C4-2B (cell line): ENCODE results near the gene TMEM181.
"Not testable (repeated sequence)": the region's sequence is repeated elsewhere in the genome, so short reads cannot be mapped to it uniquely, and the experiment has no call there.

Source experiments
- H3K27ac ChIP-seq: fragments of 450-650 bp; 2 replicates; pipeline ENCODE4 v1.5.1; 2017
- ZFX ChIP-seq: fragments of 450-650 bp; IDR thresholded peaks from 2 replicates; pipeline ENCODE4 v1.6.1; 2017
- TF ChIP-seq, protein P1 (sequence below): fragments of 450-650 bp; conservative IDR thresholded peaks from 2 replicates; pipeline ENCODE4 v1.5.1; 2017; ENCODE audit warnings: mild to moderate bottlenecking

The TMEM181 gene

DNA sequence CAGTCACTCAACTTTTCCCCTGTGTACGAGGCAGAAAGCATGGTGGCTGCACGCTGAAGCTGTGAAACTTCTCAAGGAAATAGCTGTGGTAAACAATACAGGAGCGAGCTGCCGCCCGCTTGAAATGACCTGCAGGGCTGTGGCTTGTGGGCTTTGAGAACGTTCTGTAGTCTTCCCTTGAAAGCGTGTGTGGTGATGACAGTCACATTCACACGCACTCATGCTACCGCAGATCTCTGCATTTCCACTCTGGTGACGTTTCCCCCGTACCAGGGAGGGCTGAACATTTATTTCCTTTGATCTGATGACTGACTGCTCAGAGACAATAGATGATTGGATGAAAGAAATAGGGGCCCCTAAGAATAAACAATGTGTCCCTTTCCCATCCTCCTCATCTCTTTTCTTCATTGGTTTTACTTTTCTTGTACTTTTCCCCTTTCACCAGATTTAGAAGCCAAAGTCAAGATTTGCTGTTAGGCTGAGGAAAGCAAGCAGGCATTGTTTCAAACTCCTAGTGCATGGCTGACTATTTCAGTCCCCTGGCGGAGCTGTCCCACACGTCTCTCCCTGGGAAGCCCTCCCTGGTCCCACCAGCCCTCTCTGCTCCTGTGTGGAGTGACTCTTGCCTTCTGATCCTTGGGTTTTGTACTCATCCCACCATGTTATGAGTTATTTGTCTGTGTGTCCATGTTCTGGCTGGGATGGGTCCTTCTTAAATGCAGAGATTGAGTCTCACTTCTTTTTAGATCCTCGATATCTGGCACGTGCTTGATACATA is 93.9 kb downstream of the TMEM181 start:
- no peak overlapping the region for H3K27ac ChIP-seq
- TF ChIP-seq, protein P1, sequence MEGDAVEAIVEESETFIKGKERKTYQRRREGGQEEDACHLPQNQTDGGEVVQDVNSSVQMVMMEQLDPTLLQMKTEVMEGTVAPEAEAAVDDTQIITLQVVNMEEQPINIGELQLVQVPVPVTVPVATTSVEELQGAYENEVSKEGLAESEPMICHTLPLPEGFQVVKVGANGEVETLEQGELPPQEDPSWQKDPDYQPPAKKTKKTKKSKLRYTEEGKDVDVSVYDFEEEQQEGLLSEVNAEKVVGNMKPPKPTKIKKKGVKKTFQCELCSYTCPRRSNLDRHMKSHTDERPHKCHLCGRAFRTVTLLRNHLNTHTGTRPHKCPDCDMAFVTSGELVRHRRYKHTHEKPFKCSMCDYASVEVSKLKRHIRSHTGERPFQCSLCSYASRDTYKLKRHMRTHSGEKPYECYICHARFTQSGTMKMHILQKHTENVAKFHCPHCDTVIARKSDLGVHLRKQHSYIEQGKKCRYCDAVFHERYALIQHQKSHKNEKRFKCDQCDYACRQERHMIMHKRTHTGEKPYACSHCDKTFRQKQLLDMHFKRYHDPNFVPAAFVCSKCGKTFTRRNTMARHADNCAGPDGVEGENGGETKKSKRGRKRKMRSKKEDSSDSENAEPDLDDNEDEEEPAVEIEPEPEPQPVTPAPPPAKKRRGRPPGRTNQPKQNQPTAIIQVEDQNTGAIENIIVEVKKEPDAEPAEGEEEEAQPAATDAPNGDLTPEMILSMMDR, result no peak
- no peak for TF ChIP-seq ZFX

DNA sequence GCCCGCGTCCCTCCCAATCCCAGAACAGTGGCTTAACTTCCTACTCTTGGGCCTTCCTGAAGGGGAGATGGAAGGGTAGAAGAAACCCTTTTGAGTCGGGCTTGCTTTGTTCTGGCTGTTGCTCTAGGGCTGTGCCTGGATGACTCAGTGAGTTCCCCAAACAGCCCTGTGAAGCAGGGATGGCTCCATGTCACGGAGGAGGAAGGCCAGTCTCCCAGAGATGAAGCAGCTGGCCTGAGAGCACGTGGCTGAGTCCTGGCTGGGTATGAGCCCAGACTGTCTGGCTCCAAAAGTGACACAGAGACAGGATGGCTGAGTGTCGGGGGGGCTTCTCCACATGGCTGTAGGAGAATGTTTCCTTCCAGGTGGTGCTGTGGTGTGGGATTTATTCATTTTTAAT is 94.6 kb downstream of the TMEM181 start:
- TF ChIP-seq, protein P1, result no peak
- TF ChIP-seq ZFX, result no peak
- no peak overlapping the region for H3K27ac ChIP-seq

- H3K27ac ChIP-seq, result no peak overlapping the region
- no peak for TF ChIP-seq ZFX
- TF ChIP-seq, protein P1, result no peak
Observed at GRCh38 chr6:158654960-158655489, 95.1 kb downstream of the TMEM181 start.

DNA sequence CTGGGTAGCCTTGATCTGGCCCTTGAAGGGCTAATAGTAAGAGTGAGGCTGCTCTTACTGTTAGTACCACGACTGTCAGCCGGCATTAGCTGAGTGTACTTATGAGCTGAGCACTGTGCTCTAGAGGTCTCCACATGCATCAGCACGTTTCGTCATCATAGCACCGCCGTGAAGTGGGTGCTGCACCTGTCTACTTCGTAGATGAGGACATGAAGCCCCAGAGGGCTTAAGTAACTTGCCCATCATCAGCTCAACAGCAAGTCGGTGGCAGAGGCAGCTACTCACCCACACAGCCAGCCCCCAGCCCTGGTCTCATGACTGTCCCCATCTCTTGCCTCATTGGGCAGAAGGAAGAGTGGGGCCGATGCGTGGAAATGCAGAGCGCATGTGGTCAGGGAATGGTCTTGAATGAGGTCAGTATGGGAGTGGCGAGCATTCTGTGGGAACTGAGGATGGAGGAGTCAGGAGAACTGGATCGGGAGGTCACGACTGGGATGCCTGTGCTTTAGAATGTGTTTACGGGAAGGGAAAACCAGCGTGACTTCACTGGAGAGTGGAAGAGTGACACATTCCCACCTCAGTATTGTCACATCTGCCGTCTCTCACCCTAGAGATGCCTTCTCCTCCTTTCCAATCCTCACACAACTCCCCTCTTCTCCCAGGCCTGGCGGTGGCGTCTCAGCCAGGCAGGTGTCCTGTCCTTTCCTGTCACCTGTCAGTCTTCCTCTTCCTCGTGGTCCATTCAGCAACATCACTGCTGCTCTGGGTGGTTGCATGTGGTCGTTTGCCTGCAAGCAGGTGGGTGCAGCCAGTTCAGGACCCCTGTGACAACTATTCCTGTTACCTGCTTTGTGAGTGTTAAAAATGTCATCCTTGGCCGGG is 95.9 kb downstream of the TMEM181 start:
- TF ChIP-seq ZFX, result no peak
- TF ChIP-seq, protein P1, result no peak
- H3K27ac ChIP-seq, result no peak overlapping the region

DNA sequence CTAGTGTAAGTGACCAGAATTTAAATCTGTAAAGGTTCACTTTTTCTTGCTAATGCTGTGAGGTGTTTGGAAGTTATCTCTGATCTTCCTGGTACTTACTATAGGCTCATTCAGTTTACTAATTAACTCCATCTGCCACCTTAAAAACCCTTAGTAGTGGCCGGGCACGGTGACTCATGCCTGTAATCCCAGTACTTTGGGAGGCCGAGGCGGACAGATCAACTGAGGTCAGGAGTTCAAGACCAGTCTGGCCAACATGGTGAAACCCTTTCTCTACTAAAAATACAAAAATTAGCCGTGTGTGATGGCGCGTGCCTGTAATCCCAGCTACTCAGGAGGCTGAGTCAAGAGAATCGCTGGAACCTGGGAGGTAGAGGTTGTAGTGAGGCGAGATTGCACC is 97.1 kb downstream of the TMEM181 start:
- not testable (repeated sequence) for H3K27ac ChIP-seq

- no peak overlapping the region for H3K27ac ChIP-seq
- TF ChIP-seq, protein P1, result peak; percentile 44
- TF ChIP-seq ZFX, result no peak
Observed at GRCh38 chr6:158660333-158660754, 100.5 kb downstream of the TMEM181 start.

GRCh38 chr6:158661156-158661685 is 101.3 kb downstream of the TMEM181 start:
- TF ChIP-seq, protein P1, result no peak
- TF ChIP-seq ZFX, result no peak
- no peak overlapping the region for H3K27ac ChIP-seq
